GM18909 (cell line): ENCODE measurements around the gene RXYLT1.

ENCODE experiments used
- ATAC-seq: cut with Tn5 transposase; IDR thresholded peaks from one replicate; pipeline ENCODE4 v1.9.1; 2021; ENCODE audit warnings: mild to moderate bottlenecking; ENCODE audit not compliant: unreplicated experiment, poor library complexity

The RXYLT1 gene

DNA sequence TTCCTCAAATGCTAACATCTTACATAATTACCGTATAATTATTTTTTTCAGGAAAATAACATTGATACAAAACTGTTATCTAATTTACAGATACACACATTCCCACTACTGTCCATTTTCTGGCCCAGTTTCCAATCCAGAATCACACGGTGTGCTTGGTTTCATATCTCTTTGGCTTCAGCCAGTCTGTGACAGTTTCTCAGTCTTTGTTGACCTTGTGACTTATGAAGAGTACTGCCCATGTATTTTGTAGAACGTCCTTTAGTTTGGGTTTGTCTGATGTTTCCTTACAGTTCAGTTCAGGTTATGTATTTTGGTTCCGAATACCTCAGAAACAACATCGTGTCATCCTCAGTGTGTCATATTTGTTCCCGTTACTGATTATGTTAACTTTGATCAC, 16.2 kb downstream of the RXYLT1 start:
- no peak for ATAC-seq

DNA sequence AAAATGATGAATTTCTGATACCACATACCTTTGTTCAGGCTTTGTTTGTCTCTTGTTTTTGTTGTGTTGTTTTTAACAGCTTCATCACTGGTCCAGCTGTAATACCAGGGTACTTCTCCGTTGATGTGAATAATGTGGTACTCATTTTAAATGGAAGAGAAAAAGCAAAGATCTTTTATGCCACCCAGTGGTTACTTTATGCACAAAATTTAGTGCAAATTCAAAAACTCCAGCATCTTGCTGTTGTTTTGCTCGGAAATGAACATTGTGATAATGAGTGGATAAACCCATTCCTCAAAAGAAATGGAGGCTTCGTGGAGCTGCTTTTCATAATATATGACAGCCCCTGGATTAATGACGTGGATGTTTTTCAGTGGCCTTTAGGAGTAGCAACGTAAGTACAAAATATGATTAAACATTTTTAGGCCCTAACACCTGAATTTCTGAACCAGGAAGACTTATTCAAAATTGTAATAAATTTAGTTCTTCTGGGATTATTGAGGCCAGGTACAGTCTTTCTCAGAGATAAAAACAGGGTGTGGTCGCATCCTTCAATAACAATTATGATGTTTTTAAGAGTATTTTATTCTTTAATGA, 22.4 kb downstream of the RXYLT1 start:
- peak; percentile 48 for ATAC-seq

DNA sequence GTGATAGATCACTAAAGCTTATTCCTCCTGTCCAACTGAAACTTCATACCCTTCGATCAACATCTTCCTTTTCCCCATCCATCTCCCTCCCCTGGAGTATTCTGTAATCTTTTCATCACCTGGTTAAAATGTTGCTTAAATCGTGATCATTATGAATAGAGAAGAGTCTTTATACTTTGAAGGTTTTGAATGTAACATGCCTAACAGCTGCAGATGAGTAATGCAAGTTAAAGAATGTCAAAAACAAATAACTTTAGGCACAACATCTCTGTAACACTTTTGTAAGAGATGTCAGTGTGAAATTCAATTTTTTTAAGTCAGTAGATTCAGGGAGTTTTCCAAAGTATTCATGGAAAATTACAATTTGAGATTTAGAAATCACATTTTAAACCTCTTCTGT, 25.0 kb downstream of the RXYLT1 start:
- ATAC-seq = no peak

DNA sequence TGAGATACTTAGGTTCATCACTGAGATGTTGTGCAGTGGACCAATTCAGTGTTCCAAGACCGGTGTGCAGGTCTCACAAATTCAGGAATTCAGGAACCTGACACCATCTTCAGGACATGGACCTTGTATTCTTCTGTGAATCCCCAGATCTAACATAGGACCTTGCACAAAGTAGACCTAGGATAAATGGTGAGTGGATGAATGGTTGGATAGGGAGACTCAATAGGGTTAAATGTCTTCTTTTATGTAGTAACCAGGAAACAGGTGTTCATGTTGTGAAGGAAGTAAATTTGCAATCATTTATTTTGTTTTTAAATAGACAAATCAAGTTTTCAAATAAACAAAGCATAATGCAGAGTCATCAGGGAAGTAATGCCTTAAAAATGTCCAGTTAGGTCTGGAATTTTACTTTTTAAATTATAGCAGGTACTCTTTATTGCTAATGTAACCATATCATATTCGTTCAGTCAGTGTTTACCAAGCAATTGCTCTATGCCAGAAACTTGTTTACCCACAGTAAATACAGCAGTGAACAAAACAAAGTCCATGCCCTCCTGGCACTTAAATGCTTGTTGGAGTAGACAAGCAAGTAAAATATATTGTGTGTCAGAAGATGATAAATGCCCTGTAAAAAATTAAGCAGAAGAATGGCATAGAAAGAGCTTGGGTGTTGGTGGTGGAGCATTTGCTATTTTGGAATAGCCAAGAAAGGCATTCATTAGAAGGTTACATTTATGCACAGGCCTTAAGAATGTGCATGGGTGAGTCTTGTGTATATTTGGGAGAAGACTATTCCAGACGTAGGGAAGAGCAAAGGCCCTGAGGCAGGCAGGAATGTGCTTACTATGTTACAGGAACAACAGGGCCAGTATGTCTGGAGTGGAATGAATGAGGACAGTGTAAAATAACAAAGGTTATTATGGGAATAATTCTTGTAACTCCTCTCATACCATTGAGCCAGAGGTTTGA, 26.3 kb downstream of the RXYLT1 start:
- no peak for ATAC-seq

DNA sequence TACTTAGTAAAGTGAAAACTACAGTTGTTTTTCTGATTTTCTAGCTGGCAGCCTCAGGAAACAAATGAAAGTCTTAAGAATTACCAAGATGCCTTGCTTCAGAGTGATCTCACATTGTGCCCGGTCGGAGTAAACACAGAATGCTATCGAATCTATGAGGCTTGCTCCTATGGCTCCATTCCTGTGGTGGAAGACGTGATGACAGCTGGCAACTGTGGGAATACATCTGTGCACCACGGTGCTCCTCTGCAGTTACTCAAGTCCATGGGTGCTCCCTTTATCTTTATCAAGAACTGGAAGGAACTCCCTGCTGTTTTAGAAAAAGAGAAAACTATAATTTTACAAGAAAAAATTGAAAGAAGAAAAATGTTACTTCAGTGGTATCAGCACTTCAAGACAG, 28.9 kb downstream of the RXYLT1 start:
- ATAC-seq = no peak

DNA sequence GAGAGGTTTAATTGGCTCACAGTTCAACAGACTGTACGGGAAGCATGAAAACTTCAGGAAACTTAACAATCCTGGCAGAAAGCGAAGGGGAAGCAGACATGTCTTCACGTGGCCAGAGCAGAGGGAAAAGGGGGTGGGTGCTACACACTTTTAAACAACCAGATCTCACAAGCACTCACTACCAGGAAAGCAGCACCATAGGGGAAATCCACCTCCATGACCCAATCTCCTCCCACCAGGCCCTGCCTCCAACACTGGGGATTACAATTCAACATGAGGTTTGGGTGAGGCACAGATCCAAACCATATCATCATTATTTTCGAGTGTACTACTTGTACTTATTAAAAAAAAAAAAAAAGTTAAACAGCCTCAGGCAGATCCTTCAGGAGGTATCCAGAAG, 29.9 kb downstream of the RXYLT1 start:
- no peak for ATAC-seq

DNA sequence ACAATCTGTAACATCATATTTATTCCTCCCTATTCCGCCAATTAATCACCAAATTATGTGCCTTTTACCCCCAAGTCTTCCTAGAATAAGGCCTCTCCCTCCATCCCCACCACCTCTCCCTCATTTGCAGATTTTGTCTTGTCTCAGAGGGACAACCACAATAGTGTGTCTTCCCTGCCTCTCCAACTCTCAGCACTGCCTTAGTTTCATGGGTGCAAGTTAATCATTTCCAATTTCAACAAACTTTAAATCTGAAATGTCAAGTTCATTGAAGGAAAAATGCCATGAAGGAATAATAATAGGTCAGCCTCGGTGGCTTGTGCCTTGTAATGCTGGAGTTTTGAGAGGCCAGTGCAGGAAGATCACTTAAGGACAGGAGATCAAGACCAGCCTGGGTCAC, 31.6 kb downstream of the RXYLT1 start:
- no peak for ATAC-seq

DNA sequence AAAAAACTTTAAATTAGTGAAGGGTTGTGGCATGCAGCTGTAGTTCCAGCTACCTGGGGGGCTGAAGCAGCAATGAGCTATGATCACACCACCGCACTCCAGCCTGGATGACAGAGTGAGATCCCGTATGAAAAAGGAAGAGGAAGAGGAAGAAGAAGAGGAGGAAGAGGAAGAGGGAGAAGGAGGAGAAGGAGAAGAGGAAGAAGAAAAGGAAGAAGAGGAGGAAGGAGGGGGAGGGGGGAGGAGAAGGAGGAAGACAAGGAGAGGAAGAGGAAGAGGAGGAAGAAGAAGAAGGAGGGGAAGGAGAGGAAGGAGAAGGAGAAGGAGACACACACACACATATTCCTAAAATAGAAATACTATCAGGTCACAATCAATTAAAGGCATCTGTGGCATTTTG, 32.0 kb downstream of the RXYLT1 start:
- ATAC-seq = no peak

DNA sequence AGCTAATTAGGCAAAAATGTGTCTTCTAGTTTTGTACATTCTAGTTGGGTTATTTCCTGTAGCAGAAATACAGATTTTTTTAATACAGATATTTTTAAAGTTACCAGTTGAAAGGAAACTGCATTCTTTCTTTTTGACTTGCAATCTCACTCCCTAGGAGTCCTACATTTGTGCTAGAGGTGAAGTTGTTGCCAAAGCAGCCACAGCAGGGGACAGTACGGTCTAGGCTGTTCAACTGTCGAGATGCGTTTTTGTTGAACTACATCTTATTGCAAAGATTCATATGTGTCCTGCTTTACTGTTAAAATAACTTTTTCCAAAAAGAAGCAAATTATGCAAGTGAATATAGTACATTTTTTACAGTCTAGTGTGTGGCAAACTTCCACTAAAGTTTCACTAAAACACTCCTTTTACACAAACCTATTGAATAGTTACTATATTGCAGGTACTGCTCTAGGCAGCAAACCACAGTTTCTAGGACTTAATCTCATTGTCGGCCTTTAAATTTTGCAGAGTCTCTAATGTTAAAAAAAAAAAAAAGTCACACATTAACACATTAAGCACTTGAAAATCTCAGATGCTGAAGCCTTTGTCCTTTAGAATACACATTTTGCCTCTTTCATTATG, 34.5 kb downstream of the RXYLT1 start:
- peak; percentile 48 for ATAC-seq

DNA sequence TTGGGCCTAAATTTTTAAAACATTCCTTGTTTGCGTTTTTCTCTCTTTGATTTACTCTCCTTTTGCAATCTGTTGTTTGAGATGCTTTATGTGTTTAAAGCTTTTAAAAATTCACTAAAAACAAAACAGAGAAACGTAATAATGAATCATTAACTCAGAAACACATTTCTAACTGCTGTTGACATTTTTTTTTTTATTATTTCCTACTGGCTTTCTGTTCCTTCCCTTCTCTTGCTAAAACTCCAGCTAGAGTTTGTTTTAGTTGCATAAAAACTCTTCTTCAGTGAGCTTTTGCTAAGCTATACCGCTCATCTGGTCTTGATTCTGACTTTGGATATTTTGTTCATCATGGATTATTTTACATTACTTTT, 35.8 kb downstream of the RXYLT1 start:
- peak; percentile 1 for ATAC-seq

DNA sequence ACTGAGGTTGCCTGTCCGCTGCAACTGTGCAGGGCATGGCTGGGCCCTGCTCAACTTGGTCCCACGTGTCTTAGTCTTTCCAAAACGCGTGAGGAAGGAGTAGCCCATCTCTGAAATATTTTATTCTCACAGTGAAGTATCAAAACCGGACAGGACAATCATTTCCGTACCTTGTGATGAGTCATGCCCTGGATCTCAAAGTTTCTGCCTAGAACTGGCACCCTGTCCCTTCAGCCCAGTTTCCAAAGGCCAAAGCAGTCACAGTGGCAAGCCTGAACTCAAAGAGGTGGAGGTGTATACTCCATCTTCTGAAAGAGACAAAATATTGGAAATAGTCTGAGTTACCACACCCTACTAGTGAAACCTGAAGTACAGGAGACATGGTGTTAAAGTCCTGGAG, 36.3 kb downstream of the RXYLT1 start:
- ATAC-seq = peak; percentile 42

DNA sequence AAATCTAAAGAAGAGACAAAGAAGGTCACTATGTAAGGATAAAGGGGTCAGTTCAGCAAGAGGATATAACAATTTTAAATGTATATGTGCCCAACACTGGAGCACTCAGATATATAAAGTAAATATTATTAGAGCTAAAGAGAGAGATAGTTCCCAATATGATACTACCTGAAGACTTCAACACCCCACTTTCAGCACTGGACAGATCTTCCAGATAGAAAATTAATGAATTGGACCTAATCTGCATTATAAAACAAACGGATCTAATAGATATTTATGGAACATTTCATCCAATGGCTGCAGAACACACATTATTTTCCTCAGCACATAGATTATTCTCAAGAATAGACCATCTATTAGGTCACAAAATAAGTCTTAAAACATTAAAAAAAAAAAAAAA, 40.7 kb downstream of the RXYLT1 start:
- no peak for ATAC-seq

DNA sequence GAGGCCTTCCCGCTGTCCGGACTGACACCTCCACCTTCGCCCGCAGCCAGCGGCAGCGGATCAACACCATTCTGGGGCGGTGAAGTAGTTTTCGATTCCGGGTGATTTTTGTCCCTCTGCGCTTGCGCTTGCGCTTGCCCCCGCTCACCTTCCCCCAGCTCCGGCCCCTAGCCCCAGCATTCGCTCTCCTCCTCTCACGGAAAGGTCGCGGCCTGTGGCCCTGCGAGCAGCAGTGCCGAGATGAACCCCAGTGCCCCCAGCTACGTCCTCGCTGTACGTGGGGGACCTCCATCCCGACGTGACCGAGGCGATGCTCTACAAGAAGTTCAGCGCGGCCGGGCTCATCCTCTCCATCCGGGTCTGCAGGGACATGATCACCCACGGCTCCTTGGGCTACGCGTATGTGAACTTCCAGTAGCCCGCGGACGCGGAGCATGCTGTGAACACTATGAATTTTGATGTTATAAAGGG, 42.1 kb downstream of the RXYLT1 start:
- peak; percentile 46 for ATAC-seq

DNA sequence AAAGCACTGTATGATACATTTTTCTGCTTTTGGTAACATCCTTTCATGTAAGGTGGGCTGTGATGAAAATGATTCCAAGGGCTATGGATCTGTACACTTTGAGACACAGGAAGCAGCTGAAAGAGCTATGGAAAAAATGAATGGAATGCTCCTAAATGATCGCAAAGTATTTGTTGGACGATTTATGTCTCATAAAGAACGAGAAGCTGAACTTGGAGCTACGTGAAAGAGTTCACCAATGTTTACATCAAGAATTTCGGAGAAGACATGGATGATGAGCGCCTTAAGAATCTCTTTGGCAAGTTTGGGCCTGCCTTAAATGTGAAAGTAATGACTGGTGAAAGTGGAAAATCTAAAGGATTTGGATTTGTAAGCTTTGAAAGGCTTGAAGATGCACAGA, 42.6 kb downstream of the RXYLT1 start:
- no peak for ATAC-seq

DNA sequence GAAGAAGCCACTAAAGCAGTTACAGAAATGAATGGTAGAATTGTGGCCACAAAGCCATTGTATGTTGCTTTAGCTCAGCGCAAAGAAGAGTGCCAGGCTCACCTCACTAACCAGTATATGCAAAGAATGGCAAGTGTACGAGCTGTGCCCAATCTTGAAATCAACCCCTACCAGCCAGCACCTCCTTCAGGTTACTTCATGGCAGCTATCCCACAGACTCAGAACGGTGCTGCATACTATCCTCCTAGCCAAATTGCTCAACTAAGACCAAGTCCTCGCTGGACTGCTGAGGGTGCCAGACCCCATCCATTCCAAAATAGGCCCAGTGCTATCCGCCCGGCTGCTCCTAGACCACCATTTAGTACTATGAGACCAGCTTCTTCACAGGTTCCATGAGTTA, 43.3 kb downstream of the RXYLT1 start:
- ATAC-seq = no peak

DNA sequence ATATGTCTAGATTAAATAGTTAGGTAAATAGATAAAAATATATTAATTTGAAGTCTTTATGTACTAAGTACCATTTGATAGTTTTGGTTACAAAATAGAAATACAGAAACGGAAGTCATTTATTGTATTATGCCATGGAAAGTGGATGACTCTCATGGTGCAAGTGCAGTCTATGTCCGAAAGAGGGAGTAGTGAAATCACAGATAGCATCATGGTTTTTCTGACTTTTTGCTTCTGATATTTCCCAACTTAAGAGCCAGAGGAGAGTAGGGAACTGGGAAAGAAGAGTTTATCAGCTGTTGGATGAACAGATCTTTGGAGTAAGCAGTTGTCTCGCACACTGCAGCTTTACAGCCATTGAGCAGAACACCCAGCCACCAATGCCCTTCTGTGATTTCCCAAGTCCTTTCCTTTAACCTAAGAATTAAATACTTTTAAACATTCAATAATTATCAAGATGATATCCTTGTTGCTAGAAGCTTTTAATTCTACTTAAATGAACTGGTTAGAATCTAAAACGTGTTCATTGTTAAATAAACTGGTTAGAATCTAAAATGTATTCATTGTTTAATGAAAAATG, 46.4 kb downstream of the RXYLT1 start:
- peak; percentile 81 for ATAC-seq

DNA sequence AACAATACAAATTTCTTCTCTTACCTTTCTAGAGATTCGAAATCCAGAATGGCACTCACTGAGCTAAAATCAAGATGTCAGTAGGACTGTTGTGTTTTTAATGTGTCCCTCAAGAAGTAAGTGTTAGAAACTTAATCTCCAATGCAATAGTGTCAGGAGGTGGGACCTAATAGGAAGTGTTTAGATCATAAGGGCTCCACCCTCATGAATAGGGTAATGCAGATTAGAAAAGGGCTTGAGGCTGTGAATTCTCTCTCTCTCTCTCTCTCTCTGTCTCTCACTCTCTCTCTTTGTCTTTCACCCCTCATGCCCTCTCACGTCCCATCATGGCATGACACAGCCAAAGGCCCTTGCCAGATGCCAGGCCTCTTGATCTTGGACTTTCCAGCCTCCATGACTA, 49.2 kb downstream of the RXYLT1 start:
- no peak for ATAC-seq

DNA sequence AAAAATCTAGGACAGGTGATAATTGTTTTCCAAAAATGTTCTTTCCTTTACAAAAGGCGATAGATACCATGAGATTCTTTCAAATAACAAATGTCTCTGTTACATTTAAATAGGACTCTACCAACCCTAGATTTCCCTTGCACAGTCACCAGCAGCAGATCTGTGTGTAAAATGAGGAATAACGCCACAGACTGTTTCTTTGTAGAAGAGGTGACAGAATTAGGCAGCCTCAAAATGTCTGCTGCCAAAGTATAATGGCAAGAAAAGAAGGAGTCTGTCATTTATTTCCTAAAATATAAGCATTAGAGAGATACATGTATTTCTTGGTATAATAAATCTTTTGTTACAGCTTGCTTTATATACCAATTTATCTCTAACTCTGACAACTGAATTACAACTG, 56.3 kb downstream of the RXYLT1 start:
- ATAC-seq = no peak

DNA sequence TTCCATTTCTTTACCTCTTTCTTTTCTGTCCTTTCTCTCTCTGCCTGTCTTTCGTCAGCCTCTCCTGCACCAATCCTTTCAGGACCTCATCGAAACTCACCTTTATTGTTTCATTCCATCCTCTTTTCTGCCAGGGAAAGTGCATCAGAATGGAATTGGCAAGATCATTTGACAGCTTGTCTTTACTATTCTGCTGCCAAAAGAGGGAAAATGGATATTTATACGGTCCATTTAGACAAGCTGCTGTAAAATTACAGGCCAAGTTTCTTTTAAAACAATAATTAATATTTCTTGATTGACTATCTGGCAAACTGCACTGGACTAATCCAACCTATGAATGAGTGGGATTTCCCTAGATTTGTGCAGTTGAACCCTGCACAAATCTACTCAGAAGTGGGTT, 57.2 kb downstream of the RXYLT1 start:
- ATAC-seq = no peak

DNA sequence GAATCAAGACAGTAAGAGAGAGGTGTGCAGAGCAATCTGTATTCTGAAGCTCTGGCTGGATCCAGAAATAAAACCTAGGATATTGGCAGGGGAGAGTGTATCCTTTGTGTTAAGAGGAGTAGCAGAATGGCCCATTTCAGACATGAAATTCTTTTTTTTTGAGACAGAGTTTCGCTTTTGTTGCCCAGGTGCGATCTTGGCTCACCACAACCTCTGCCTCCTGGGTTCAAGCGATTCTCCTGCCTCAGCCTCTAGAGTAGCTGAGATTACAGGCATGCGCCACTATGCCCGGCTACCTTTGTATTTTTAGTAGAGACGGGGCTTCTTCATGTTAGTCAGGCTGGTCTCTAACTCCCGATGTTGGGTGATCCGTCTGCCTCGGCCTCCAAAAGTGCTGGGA, 58.7 kb downstream of the RXYLT1 start:
- no peak for ATAC-seq

DNA sequence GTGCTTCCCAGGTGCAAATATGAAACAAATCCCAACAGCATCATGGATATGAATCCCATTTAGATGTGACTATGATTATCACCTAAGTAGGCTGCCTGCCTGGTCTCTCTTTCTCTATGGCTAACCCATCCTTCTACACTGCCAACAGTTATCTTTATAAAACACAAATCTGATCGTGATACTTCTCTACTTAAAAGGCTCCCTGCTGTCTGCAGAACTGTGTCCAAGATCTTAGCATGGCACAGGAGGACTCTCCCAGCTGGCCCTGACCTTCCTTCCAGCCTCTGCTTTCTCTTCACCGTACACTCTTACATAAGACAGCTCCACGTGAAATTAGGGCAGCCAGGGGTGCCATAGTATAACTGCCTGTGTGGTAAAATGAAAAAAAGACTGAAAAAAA, 61.3 kb downstream of the RXYLT1 start:
- ATAC-seq = no peak
